ENCODE measurements around the gene CD248.
"Not testable (repeated sequence)": the region's sequence is repeated elsewhere in the genome, so short reads cannot be mapped to it uniquely, and the experiment has no call there.

CD248 gene

DNA sequence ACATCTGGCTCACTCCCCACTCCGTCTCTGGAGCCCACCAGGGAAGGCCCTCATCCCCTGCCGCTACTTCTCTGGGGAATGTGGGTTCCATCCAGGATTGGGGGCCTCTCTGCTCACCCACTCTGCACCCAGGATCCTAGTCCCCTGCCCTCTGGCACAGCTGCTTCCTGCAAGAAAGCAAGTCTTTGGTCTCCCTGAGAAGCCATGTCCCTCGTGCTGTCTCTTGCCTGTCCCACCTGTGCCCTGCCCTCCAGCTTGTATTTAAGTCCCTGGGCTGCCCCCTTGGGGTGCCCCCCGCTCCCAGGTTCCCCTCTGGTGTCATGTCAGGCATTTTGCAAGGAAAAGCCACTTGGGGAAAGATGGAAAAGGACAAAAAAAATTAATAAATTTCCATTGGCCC is 39.8 kb downstream of the CD248 start:
- not testable (repeated sequence) for H3K4me3 ChIP-seq (ENCODE audit: low read length); H3K9ac ChIP-seq (ENCODE audit: low read length); H3K4me1 ChIP-seq (ENCODE audit: control insufficient read depth, insufficient read depth, low read length); H3K27me3 ChIP-seq (ENCODE audit: control insufficient read depth, insufficient read depth, low read length); H3K9me3 ChIP-seq (ENCODE audit: control insufficient read depth, low read length)
- H3K36me3 ChIP-seq (ENCODE audit: control insufficient read depth, insufficient read depth, low read length) = peaks cover 19% of the 10 kb centered on the region

GRCh38 chr11:66276619-66277018 is 40.2 kb downstream of the CD248 start:
- not testable (repeated sequence) for H3K4me1 ChIP-seq (ENCODE audit: control insufficient read depth, insufficient read depth, low read length); H3K4me3 ChIP-seq (ENCODE audit: low read length); H3K27me3 ChIP-seq (ENCODE audit: control insufficient read depth, insufficient read depth, low read length); H3K9me3 ChIP-seq (ENCODE audit: control insufficient read depth, low read length); H3K9ac ChIP-seq (ENCODE audit: low read length)
- H3K36me3 ChIP-seq (ENCODE audit: control insufficient read depth, insufficient read depth, low read length) = peaks cover 24% of the 10 kb centered on the region

DNA sequence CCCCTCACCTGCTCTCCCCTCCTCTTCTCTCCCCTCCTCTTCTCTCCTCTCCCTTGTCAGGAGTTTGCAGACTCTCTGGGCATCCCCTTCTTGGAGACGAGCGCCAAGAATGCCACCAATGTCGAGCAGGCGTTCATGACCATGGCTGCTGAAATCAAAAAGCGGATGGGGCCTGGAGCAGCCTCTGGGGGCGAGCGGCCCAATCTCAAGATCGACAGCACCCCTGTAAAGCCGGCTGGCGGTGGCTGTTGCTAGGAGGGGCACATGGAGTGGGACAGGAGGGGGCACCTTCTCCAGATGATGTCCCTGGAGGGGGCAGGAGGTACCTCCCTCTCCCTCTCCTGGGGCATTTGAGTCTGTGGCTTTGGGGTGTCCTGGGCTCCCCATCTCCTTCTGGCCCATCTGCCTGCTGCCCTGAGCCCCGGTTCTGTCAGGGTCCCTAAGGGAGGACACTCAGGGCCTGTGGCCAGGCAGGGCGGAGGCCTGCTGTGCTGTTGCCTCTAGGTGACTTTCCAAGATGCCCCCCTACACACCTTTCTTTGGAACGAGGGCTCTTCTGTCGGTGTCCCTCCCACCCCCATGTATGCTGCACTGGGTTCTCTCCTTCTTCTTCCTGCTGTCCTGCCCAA is 40.7 kb downstream of the CD248 start:
- Histone ChIP-seq H3K9me3 (ENCODE audit: control insufficient read depth, low read length) (no peaks in the 10 kb centered on the region), H3K4me1 (ENCODE audit: control insufficient read depth, insufficient read depth, low read length) (peaks cover 4% of the 10 kb centered on the region), H3K9ac (ENCODE audit: low read length) (no peak overlapping the region), H3K36me3 (ENCODE audit: control insufficient read depth, insufficient read depth, low read length) (peaks cover 24% of the 10 kb centered on the region), H3K27me3 (ENCODE audit: control insufficient read depth, insufficient read depth, low read length) (peaks cover 3% of the 10 kb centered on the region), H3K4me3 (ENCODE audit: low read length) (no peak overlapping the region)

DNA sequence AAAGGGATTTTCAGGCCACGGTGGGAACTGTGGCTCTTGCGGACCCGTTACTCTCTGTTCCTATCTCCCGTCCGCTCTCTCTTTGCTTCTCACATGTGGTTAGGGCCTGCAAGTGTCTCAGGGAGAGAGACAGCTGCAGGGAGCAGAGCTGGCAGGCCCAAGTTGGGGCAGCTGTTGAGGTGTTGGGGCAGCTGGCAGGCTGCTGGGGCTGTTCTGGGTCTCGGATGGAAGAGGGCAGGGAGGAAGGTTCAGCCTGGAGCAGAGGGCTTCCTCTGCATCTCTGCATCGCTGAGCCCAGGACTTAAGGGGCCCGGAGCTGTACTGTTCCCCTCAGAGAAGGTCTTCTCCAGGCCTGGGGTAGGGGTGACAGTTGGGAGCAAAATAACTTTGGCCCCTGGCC is 41.4 kb downstream of the CD248 start:
- no peak overlapping the region for H3K9ac ChIP-seq (ENCODE audit: low read length)
- peaks cover 3% of the 10 kb centered on the region for H3K27me3 ChIP-seq (ENCODE audit: control insufficient read depth, insufficient read depth, low read length)
- H3K36me3 ChIP-seq (ENCODE audit: control insufficient read depth, insufficient read depth, low read length) = peaks cover 24% of the 10 kb centered on the region
- peaks cover 4% of the 10 kb centered on the region for H3K4me1 ChIP-seq (ENCODE audit: control insufficient read depth, insufficient read depth, low read length)
- H3K9me3 ChIP-seq (ENCODE audit: control insufficient read depth, low read length) = no peaks in the 10 kb centered on the region
- no peak overlapping the region for H3K4me3 ChIP-seq (ENCODE audit: low read length)

DNA sequence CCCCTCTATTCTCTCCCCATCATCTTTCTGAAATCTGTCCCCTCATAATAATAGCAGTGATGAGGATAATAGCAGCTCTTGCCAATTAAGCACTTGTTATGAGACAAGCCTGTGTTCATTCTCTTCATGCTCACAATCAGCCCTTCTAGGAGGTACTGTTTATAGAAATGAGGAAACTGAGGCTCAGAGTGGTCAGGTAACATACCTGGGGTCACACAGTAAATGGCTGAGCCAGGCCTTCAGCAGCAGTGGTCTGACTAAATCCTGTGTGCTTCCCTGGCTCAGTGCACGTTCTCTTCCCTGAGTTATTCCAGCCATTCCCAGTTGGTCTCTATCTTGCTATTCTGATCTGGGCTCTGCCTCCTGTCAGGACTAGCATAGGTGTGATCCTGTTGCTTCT is 42.6 kb downstream of the CD248 start:
- Histone ChIP-seq H3K9ac (ENCODE audit: low read length) (no peak overlapping the region), H3K36me3 (ENCODE audit: control insufficient read depth, insufficient read depth, low read length) (peaks cover 24% of the 10 kb centered on the region), H3K27me3 (ENCODE audit: control insufficient read depth, insufficient read depth, low read length) (peaks cover 3% of the 10 kb centered on the region), H3K9me3 (ENCODE audit: control insufficient read depth, low read length) (no peaks in the 10 kb centered on the region), H3K4me1 (ENCODE audit: control insufficient read depth, insufficient read depth, low read length) (peaks cover 12% of the 10 kb centered on the region), H3K4me3 (ENCODE audit: low read length) (no peak overlapping the region)

DNA sequence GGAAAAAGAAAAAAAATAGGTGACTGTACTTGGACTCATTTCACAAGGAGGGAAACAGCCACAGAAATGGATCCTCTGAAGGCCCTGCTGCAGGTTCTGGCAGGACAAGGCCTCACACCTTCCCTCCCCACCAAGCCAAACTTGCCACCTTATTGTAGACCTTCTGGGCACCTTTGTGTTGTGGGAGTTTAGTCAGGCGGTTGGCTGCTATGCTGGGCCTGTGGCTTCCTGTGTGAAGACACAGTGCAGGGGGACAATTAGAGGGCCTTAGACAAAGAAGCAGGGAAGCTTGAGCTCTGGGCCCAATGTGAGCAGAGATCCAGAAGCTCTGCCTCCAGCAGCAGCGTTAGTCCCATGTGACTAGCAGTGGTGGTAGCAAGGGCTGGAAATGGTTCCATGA is 44.2 kb downstream of the CD248 start:
- H3K9ac ChIP-seq (ENCODE audit: low read length) = no peak overlapping the region
- H3K4me3 ChIP-seq (ENCODE audit: low read length) = no peak overlapping the region
- H3K9me3 ChIP-seq (ENCODE audit: control insufficient read depth, low read length) = no peaks in the 10 kb centered on the region
- peaks cover 24% of the 10 kb centered on the region for H3K36me3 ChIP-seq (ENCODE audit: control insufficient read depth, insufficient read depth, low read length)
- H3K27me3 ChIP-seq (ENCODE audit: control insufficient read depth, insufficient read depth, low read length) = no peaks in the 10 kb centered on the region
- peaks cover 9% of the 10 kb centered on the region for H3K4me1 ChIP-seq (ENCODE audit: control insufficient read depth, insufficient read depth, low read length)

DNA sequence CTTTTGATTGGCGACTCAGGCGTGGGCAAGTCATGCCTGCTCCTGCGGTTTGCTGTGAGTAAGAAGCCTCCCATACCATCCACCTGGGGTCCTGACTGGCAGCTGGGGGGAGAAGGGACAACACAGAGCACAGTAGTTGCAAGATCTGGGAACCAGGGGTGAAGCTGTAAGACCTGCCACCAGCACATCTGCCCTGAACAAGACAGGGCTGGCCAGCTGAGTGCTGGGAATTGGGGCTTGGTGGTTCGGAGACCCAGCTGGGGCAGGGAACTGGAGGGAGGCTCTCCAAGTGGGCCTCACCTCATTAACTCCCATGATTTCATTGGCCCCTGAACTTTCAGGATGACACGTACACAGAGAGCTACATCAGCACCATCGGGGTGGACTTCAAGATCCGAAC is 45.0 kb downstream of the CD248 start:
- Histone ChIP-seq H3K36me3 (ENCODE audit: control insufficient read depth, insufficient read depth, low read length) (peaks cover 24% of the 10 kb centered on the region), H3K4me3 (ENCODE audit: low read length) (no peak overlapping the region), H3K9me3 (ENCODE audit: control insufficient read depth, low read length) (no peaks in the 10 kb centered on the region), H3K4me1 (ENCODE audit: control insufficient read depth, insufficient read depth, low read length) (peaks cover 11% of the 10 kb centered on the region), H3K27me3 (ENCODE audit: control insufficient read depth, insufficient read depth, low read length) (no peaks in the 10 kb centered on the region), H3K9ac (ENCODE audit: low read length) (no peak overlapping the region)

GRCh38 chr11:66268952-66269905 is 47.6 kb downstream of the CD248 start:
- Histone ChIP-seq H3K27me3 (ENCODE audit: control insufficient read depth, insufficient read depth, low read length) (no peaks in the 10 kb centered on the region), H3K9ac (ENCODE audit: low read length) (peak overlapping the region; percentile 100), H3K9me3 (ENCODE audit: control insufficient read depth, low read length) (no peaks in the 10 kb centered on the region), H3K36me3 (ENCODE audit: control insufficient read depth, insufficient read depth, low read length) (peaks cover 22% of the 10 kb centered on the region), H3K4me3 (ENCODE audit: low read length) (peak overlapping the region; percentile 85), H3K4me1 (ENCODE audit: control insufficient read depth, insufficient read depth, low read length) (peaks cover 18% of the 10 kb centered on the region)

GRCh38 chr11:66268244-66268951 is 48.4 kb downstream of the CD248 start, which contains the start of gene RAB1B:
RAB1B (plus strand) TSS chr11:66268639; CDS start chr11:66268680, 41 bp downstream.
- Histone ChIP-seq H3K4me3 (ENCODE audit: low read length) (peak within 1 kb of the TSS; percentile 85), H3K9me3 (ENCODE audit: control insufficient read depth, low read length) (no peaks in the 10 kb centered on the region), H3K4me1 (ENCODE audit: control insufficient read depth, insufficient read depth, low read length) (peaks cover 18% of the 10 kb centered on the region), H3K27me3 (ENCODE audit: control insufficient read depth, insufficient read depth, low read length) (no peaks in the 10 kb centered on the region), H3K9ac (ENCODE audit: low read length) (peak within 1 kb of the TSS; percentile 100), H3K36me3 (ENCODE audit: control insufficient read depth, insufficient read depth, low read length) (peaks cover 18% of the 10 kb centered on the region)

- peaks cover 18% of the 10 kb centered on the region for H3K4me1 ChIP-seq (ENCODE audit: control insufficient read depth, insufficient read depth, low read length)
- H3K36me3 ChIP-seq (ENCODE audit: control insufficient read depth, insufficient read depth, low read length) = peaks cover 10% of the 10 kb centered on the region
Measured at GRCh38 chr11:66267379-66268243, 49.2 kb downstream of the CD248 start.

GRCh38 chr11:66267039-66267378 is 49.8 kb downstream of the CD248 start:
- Histone ChIP-seq H3K36me3 (ENCODE audit: control insufficient read depth, insufficient read depth, low read length) (peaks cover 4% of the 10 kb centered on the region), H3K27me3 (ENCODE audit: control insufficient read depth, insufficient read depth, low read length) (no peaks in the 10 kb centered on the region), H3K9ac (ENCODE audit: low read length) (no peak overlapping the region), H3K4me3 (ENCODE audit: low read length) (no peak overlapping the region), H3K4me1 (ENCODE audit: control insufficient read depth, insufficient read depth, low read length) (peaks cover 18% of the 10 kb centered on the region), H3K9me3 (ENCODE audit: control insufficient read depth, low read length) (no peaks in the 10 kb centered on the region)

More at GRCh38 chr11:66267379-66268243, 49.2 kb downstream of the CD248 start:
- no peaks in the 10 kb centered on the region for H3K9me3 ChIP-seq (ENCODE audit: control insufficient read depth, low read length)
- H3K9ac ChIP-seq (ENCODE audit: low read length) = peak overlapping the region; percentile 100
- H3K4me3 ChIP-seq (ENCODE audit: low read length) = peak overlapping the region; percentile 0
- no peaks in the 10 kb centered on the region for H3K27me3 ChIP-seq (ENCODE audit: control insufficient read depth, insufficient read depth, low read length)
